ENCODE results near the gene ZNF385A.

Gene ZNF385A

DNA sequence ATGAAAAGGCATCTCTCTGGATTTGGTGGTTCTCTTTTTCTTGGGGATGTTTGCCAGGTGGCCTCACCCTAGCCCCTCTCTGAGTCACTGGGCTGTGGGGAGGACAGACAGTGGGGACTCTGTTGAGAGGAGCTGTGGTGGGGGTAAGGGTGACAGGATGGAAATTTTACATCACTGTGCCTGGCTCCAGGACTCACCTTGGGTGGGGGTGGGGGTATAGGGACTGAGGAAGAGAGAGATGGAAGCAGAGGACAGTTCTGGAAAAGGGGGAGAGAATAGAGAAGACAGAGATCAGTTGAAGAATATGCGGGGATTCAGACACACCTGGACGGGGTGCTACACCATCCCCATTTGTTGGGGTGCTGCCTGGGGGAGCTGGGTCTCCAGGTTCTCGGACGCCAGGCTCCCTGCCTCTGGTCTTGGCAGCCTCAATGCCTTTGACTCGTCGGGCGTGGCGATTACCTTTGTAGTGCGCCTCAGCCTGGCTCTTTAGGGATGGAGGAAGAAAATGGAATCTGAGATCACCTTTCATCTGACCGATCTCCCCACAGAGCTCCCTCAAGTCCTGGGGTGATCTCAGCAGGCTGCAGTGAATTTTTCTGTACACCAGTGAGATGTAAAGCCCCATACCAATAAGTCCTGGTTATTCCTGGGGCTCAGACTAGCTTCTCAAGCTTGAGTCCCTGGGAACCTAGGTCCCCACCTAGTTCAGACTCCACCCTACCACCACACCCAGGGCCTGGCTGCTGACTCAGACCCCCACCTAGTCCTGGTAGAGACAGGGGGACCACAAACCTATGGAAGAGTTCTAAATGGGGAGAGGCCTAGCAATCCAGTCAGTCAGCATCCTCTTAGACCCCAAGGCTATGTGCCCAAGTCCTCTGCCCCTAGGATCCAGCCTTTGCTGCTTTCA, 10.6 kb downstream of the ZNF385A start:
- WGBS (ENCODE audit: extremely low coverage, insufficient coverage, insufficient read length), result no CpG with 5 or more reads among the region's 10 CpGs
- H3K79me2 ChIP-seq (ENCODE audit: control insufficient read depth, insufficient read depth, low read length, poor library complexity), result no peaks in the 10 kb centered on the region
- no peak overlapping the region for H2BK12ac ChIP-seq (ENCODE audit: low read length)
- no peaks in the 10 kb centered on the region for H3K9me3 ChIP-seq (ENCODE audit: insufficient read depth, low read depth, low read length)
- no peak overlapping the region for H3K18ac ChIP-seq (ENCODE audit: low read length)
- no peak overlapping the region for H3K14ac ChIP-seq (ENCODE audit: low read length)
- no peak overlapping the region for H4K8ac ChIP-seq (ENCODE audit: low read depth, low read length)
- no peak for DNase-seq
- no peak overlapping the region for H4K12ac ChIP-seq (ENCODE audit: low read depth, low read length)
- H3K27me3 ChIP-seq (ENCODE audit: insufficient read depth, low read length), result no peaks in the 10 kb centered on the region
- H3K79me1 ChIP-seq (ENCODE audit: low read length), result no peaks in the 10 kb centered on the region
- H3K4me3 ChIP-seq (ENCODE audit: low read depth, low read length), result no peak overlapping the region
- H2BK120ac ChIP-seq (ENCODE audit: insufficient read depth, low read length, poor library complexity), result no peak overlapping the region
- H3K4me2 ChIP-seq (ENCODE audit: low read length), result no peak overlapping the region
- peaks cover 53 to 65% of the 10 kb centered on the region in 2 experiments for H3K36me3 ChIP-seq (ENCODE audit: control insufficient read depth in 1 of 2, insufficient read depth in 2 of 2, low read length in 2 of 2)
- no peak overlapping the region for H2AFZ ChIP-seq (ENCODE audit: insufficient read depth, low read length, poor library complexity)
- H3K4me1 ChIP-seq (ENCODE audit: control insufficient read depth in 1 of 2, insufficient read depth in 2 of 2, low read length in 2 of 2), result peaks cover 6 to 20% of the 10 kb centered on the region in 2 experiments
- no peak overlapping the region for H3K23ac ChIP-seq (ENCODE audit: low read length)
- H2AK5ac ChIP-seq (ENCODE audit: low read length), result no peak overlapping the region
- H2BK5ac ChIP-seq (ENCODE audit: low read depth, low read length, poor library complexity), result no peak overlapping the region
- no peak overlapping the region for H4K91ac ChIP-seq (ENCODE audit: low read depth, low read length)
- H3K4ac ChIP-seq (ENCODE audit: low read depth, low read length), result no peak overlapping the region
- no peak overlapping the region for H3K9ac ChIP-seq (ENCODE audit: low read length)
- no peak overlapping the region for H3K27ac ChIP-seq (ENCODE audit: low read depth, low read length)

DNA sequence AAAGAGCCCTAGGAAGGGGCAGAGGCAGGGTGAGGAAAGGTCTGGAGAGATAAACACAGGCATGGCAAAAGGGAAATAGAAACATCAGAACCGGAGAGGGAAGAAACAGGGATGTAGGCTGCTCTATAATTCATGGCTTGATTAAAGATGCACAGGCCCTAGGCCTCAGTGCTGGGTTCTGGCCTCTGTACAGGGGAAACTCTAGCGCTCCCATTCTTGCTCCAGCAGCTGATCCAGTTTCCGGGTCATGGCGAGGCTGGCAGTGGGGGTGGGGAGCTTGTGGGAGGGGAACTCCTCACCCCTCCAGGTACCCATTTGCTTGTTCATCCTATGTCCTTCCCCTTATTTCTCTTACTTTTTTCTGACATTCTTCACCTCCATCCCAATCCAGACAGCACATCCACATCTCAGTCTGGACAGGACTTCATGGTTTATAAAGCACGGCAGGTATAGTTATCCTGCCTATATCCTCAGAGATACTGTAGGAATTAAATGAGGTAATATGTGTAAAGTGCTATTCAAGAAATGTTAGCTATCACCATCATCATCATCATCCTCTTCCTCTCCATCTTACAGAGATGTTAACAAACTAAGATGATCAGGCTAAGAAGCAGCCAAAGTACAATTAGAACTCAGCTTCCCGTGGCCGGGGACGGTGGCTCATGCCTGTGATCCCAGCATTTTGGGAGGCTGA, 12.3 kb downstream of the ZNF385A start:
- H2AFZ ChIP-seq (ENCODE audit: insufficient read depth, low read length, poor library complexity), result no peak overlapping the region
- WGBS (ENCODE audit: extremely low coverage, insufficient coverage, insufficient read length), result no CpG with 5 or more reads among the region's 8 CpGs
- H3K14ac ChIP-seq (ENCODE audit: low read length), result no peak overlapping the region
- H2BK12ac ChIP-seq (ENCODE audit: low read length), result no peak overlapping the region
- no peak overlapping the region for H3K18ac ChIP-seq (ENCODE audit: low read length)
- no peak overlapping the region for H4K8ac ChIP-seq (ENCODE audit: low read depth, low read length)
- H3K79me2 ChIP-seq (ENCODE audit: control insufficient read depth, insufficient read depth, low read length, poor library complexity), result no peaks in the 10 kb centered on the region
- no peak overlapping the region for H2AK5ac ChIP-seq (ENCODE audit: low read length)
- H3K4me3 ChIP-seq (ENCODE audit: low read depth, low read length), result no peak overlapping the region
- H2BK120ac ChIP-seq (ENCODE audit: insufficient read depth, low read length, poor library complexity), result no peak overlapping the region
- no peak overlapping the region for H3K4ac ChIP-seq (ENCODE audit: low read depth, low read length)
- H3K4me1 ChIP-seq (ENCODE audit: control insufficient read depth in 1 of 2, insufficient read depth in 2 of 2, low read length in 2 of 2), result peaks cover 7 to 25% of the 10 kb centered on the region in 2 experiments
- H3K9me3 ChIP-seq (ENCODE audit: insufficient read depth, low read depth, low read length), result no peaks in the 10 kb centered on the region
- H4K91ac ChIP-seq (ENCODE audit: low read depth, low read length), result no peak overlapping the region
- H3K79me1 ChIP-seq (ENCODE audit: low read length), result peaks cover 4% of the 10 kb centered on the region
- H2BK5ac ChIP-seq (ENCODE audit: low read depth, low read length, poor library complexity), result no peak overlapping the region
- no peak overlapping the region for H3K9ac ChIP-seq (ENCODE audit: low read length)
- H3K23ac ChIP-seq (ENCODE audit: low read length), result no peak overlapping the region
- H3K36me3 ChIP-seq (ENCODE audit: control insufficient read depth in 1 of 2, insufficient read depth in 2 of 2, low read length in 2 of 2), result peaks cover 44 to 59% of the 10 kb centered on the region in 2 experiments
- no peak overlapping the region for H3K27ac ChIP-seq (ENCODE audit: low read depth, low read length)
- H3K27me3 ChIP-seq (ENCODE audit: insufficient read depth, low read length), result no peaks in the 10 kb centered on the region
- no peak overlapping the region for H3K4me2 ChIP-seq (ENCODE audit: low read length)
- DNase-seq, result no peak
- no peak overlapping the region for H4K12ac ChIP-seq (ENCODE audit: low read depth, low read length)

DNA sequence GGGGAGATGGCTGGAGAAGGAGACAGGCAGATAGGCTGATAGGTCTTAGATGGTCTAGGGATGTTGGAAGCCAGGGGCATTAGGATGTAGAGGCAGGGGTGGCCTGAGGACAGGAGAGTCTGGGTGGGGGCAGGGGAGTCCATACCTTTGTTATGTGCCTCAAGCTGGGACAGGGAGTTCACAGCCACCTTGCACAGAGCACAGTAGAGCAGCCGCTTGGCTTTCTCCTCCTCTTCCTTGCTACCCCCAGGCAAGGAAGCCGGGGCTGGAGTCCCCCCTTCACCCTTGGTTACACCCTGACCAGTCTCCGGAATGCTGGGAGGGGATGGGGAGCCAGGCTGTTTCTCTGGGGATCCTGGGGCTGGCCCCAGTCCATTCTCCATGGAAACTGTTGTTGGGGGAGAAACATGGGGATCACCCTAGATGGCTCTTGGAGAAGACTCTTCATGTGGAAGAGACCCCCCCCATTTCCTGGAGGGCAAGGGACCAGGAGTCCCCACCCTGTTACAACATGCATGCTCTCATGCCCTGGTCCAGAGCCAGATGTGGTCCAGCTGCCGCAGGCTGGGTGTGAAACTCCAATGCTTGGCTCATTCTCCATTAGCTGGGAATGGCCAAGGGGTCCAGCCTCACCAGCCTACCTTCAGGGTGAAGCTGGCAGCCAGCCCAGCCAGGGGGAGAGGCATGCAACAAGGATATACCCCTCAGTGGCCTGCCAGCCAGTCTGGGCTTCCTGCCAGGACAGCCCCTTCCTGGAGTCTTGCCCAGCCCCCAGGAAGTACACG, 13.0 kb downstream of the ZNF385A start:
- H2BK12ac ChIP-seq (ENCODE audit: low read length), result no peak overlapping the region
- H3K27ac ChIP-seq (ENCODE audit: low read depth, low read length), result no peak overlapping the region
- no peak overlapping the region for H3K14ac ChIP-seq (ENCODE audit: low read length)
- no peaks in the 10 kb centered on the region for H3K9me3 ChIP-seq (ENCODE audit: insufficient read depth, low read depth, low read length)
- H3K79me2 ChIP-seq (ENCODE audit: control insufficient read depth, insufficient read depth, low read length, poor library complexity), result no peaks in the 10 kb centered on the region
- H3K4me1 ChIP-seq (ENCODE audit: control insufficient read depth in 1 of 2, insufficient read depth in 2 of 2, low read length in 2 of 2), result peaks cover 7 to 19% of the 10 kb centered on the region in 2 experiments
- H3K9ac ChIP-seq (ENCODE audit: low read length), result no peak overlapping the region
- H3K4me2 ChIP-seq (ENCODE audit: low read length), result no peak overlapping the region
- H2AFZ ChIP-seq (ENCODE audit: insufficient read depth, low read length, poor library complexity), result no peak overlapping the region
- H2BK5ac ChIP-seq (ENCODE audit: low read depth, low read length, poor library complexity), result no peak overlapping the region
- peaks cover 41 to 52% of the 10 kb centered on the region in 2 experiments for H3K36me3 ChIP-seq (ENCODE audit: control insufficient read depth in 1 of 2, insufficient read depth in 2 of 2, low read length in 2 of 2)
- H3K18ac ChIP-seq (ENCODE audit: low read length), result no peak overlapping the region
- peaks cover 4% of the 10 kb centered on the region for H3K79me1 ChIP-seq (ENCODE audit: low read length)
- no peak overlapping the region for H4K91ac ChIP-seq (ENCODE audit: low read depth, low read length)
- no peak overlapping the region for H3K23ac ChIP-seq (ENCODE audit: low read length)
- no peak overlapping the region for H3K4me3 ChIP-seq (ENCODE audit: low read depth, low read length)
- no peak overlapping the region for H2BK120ac ChIP-seq (ENCODE audit: insufficient read depth, low read length, poor library complexity)
- H4K12ac ChIP-seq (ENCODE audit: low read depth, low read length), result no peak overlapping the region
- peak overlapping the region; percentile 22 for H4K8ac ChIP-seq (ENCODE audit: low read depth, low read length)
- DNase-seq, result no peak
- H3K4ac ChIP-seq (ENCODE audit: low read depth, low read length), result no peak overlapping the region
- no CpG with 5 or more reads among the region's 5 CpGs for WGBS (ENCODE audit: extremely low coverage, insufficient coverage, insufficient read length)
- no peak overlapping the region for H2AK5ac ChIP-seq (ENCODE audit: low read length)
- no peaks in the 10 kb centered on the region for H3K27me3 ChIP-seq (ENCODE audit: insufficient read depth, low read length)

DNA sequence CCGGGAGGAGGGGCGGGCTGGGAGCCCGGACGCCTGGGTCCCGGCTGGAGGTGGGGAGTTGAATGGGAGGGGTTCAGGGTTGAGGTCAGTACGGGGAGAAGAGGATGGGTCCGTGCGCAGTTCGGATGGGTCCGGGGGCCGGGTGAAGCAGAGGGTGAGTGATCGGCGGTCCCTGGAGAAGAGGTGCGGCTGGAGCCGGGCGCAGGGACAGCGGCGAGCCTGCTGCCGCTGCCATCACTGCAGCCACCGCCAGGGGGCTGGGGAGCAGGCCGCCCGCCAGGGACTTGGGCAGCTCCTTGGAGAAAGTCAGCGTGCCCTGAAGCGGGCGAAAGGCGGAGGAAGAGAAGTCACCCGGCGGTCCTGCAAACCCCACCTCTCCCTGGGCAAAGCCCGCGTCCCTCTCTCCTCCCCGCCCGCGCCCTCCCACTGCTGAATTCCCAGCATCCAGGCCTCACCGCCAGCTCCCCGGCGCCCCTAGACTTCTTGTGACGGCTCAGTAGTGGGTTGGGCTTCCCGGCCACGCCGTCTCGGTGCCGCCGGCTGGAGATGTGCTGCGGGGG, 14.3 kb downstream of the ZNF385A start:
- Histone ChIP-seq H3K23ac (ENCODE audit: low read length) (no peak overlapping the region), H2BK12ac (ENCODE audit: low read length) (no peak overlapping the region), H3K9me3 (ENCODE audit: insufficient read depth, low read depth, low read length) (no peaks in the 10 kb centered on the region), H3K27me3 (ENCODE audit: insufficient read depth, low read length) (no peaks in the 10 kb centered on the region), H4K91ac (ENCODE audit: low read depth, low read length) (no peak overlapping the region), H3K18ac (ENCODE audit: low read length) (no peak overlapping the region), H3K14ac (ENCODE audit: low read length) (no peak overlapping the region), H2BK120ac (ENCODE audit: insufficient read depth, low read length, poor library complexity) (no peak overlapping the region), H3K79me1 (ENCODE audit: low read length) (peaks cover 4% of the 10 kb centered on the region), H3K36me3 (ENCODE audit: control insufficient read depth in 1 of 2, insufficient read depth in 2 of 2, low read length in 2 of 2) (peaks cover 31 to 43% of the 10 kb centered on the region in 2 experiments), H2AK5ac (ENCODE audit: low read length) (no peak overlapping the region), H2AFZ (ENCODE audit: insufficient read depth, low read length, poor library complexity) (no peak overlapping the region), H3K4me3 (ENCODE audit: low read depth, low read length) (no peak overlapping the region), H3K4me1 (ENCODE audit: control insufficient read depth in 1 of 2, insufficient read depth in 2 of 2, low read length in 2 of 2) (peaks cover 7 to 18% of the 10 kb centered on the region in 2 experiments), H3K4ac (ENCODE audit: low read depth, low read length) (no peak overlapping the region), H3K9ac (ENCODE audit: low read length) (no peak overlapping the region), H4K8ac (ENCODE audit: low read depth, low read length) (peak overlapping the region; percentile 49), H3K4me2 (ENCODE audit: low read length) (peak overlapping the region; percentile 52), H3K79me2 (ENCODE audit: control insufficient read depth, insufficient read depth, low read length, poor library complexity) (no peaks in the 10 kb centered on the region), H4K12ac (ENCODE audit: low read depth, low read length) (peak overlapping the region; percentile 64), H2BK5ac (ENCODE audit: low read depth, low read length, poor library complexity) (no peak overlapping the region), H3K27ac (ENCODE audit: low read depth, low read length) (no peak overlapping the region)
- DNase-seq, result peak; percentile 64 to 89
- WGBS (ENCODE audit: extremely low coverage, insufficient coverage, insufficient read length), result no CpG with 5 or more reads among the region's 44 CpGs
